Activated T-helper 17 cell treated with anti-CD3 and anti-CD28 coated beads, Interleukin-2, amount 50 U/mL, for 72 hours (primary cell): Measurements from ENCODE around the gene ACADS. TPM values are rescaled to one million over a fixed set of nuclear protein-coding genes. Genes with fewer than 3 reads are reported as not detected.

Experiments used
- ATAC-seq: fragments of 150-1000 bp; cut with Tn5 transposase; replicated peaks from 2 replicates; pipeline ENCODE4 v1.10.0; 2021; ENCODE audit warnings: mild to moderate bottlenecking, moderate library complexity
- H3K27ac Mint-ChIP-seq: one replicate; pipeline ENCODE4 v1.8.0; 2022; ENCODE audit warnings: mixed read lengths
- H3K27me3 Mint-ChIP-seq: one replicate; pipeline ENCODE4 v1.8.0; 2022; ENCODE audit warnings: mixed read lengths
- H3K36me3 Mint-ChIP-seq: one replicate; pipeline ENCODE4 v1.8.0; 2022; ENCODE audit warnings: low read depth, mild to moderate bottlenecking, mixed read lengths
- H3K4me1 Mint-ChIP-seq: one replicate; pipeline ENCODE4 v1.8.0; 2022; ENCODE audit warnings: mixed read lengths
- H3K4me3 Mint-ChIP-seq: one replicate; pipeline ENCODE4 v1.8.0; 2022; ENCODE audit warnings: mild to moderate bottlenecking, mixed read lengths
- H3K9me3 Mint-ChIP-seq: one replicate; pipeline ENCODE4 v1.8.0; 2022; ENCODE audit warnings: mixed read lengths
- total RNA-seq, 2 donors: library from RNA; stranded (reverse); gene quantifications; one replicate each; pipeline ENCODE4 v1.2.3, GENCODE V29; 2022

Gene ACADS
- 10 to 100 TPM; 13.2 to 16.2 TPM for total RNA-seq

- no peaks in the 10 kb centered on the region for H3K9me3 Mint-ChIP-seq
- peak within 1 kb of the TSS; percentile 92 for H3K4me3 Mint-ChIP-seq
- peak; percentile 100 for ATAC-seq
- H3K27ac Mint-ChIP-seq, result peak within 1 kb of the TSS; percentile 88
- H3K4me1 Mint-ChIP-seq, result peaks cover 5% of the 10 kb centered on the region
- H3K36me3 Mint-ChIP-seq, result peaks cover 66% of the 10 kb centered on the region
- H3K27me3 Mint-ChIP-seq, result no peaks in the 10 kb centered on the region
These were observed at the start of gene ACADS for GRCh38 chr12:120725659-120726509. Gene ACADS (plus strand): TSS chr12:120725826. CDS start chr12:120725886, 60 bp downstream.

GRCh38 chr12:120677765-120678473, 47.7 kb upstream of the ACADS start:
- Mint-ChIP-seq H3K36me3 (no peaks in the 10 kb centered on the region), H3K27ac (peak overlapping the region; percentile 81), H3K4me1 (no peaks in the 10 kb centered on the region), H3K4me3 (peak overlapping the region; percentile 57), H3K9me3 (no peaks in the 10 kb centered on the region), H3K27me3 (peaks cover 3% of the 10 kb centered on the region)
- peak; percentile 91 for ATAC-seq

- ATAC-seq, result peak; percentile 79
- Mint-ChIP-seq H3K27ac (peak overlapping the region; percentile 81), H3K4me3 (peak overlapping the region; percentile 57), H3K36me3 (no peaks in the 10 kb centered on the region), H3K4me1 (no peaks in the 10 kb centered on the region), H3K9me3 (no peaks in the 10 kb centered on the region), H3K27me3 (peaks cover 3% of the 10 kb centered on the region)
These were observed 47.1 kb upstream of the ACADS start for GRCh38 chr12:120678572-120678971.

GRCh38 chr12:120680165-120680738, 45.4 kb upstream of the ACADS start:
- H3K27me3 Mint-ChIP-seq, result peaks cover 3% of the 10 kb centered on the region
- no peak overlapping the region for H3K4me3 Mint-ChIP-seq
- no peak for ATAC-seq
- no peaks in the 10 kb centered on the region for H3K4me1 Mint-ChIP-seq
- no peaks in the 10 kb centered on the region for H3K9me3 Mint-ChIP-seq
- H3K36me3 Mint-ChIP-seq, result no peaks in the 10 kb centered on the region
- H3K27ac Mint-ChIP-seq, result no peak overlapping the region

- Mint-ChIP-seq H3K27me3 (no peaks in the 10 kb centered on the region), H3K27ac (no peak overlapping the region), H3K9me3 (no peaks in the 10 kb centered on the region), H3K4me1 (peaks cover 13% of the 10 kb centered on the region), H3K4me3 (peak overlapping the region; percentile 91), H3K36me3 (peaks cover 4% of the 10 kb centered on the region)
- ATAC-seq, result peak; percentile 32
These were observed 41.1 kb upstream of the ACADS start for GRCh38 chr12:120684523-120684932.

GRCh38 chr12:120685522-120685921, 40.1 kb upstream of the ACADS start:
- H3K9me3 Mint-ChIP-seq, result no peaks in the 10 kb centered on the region
- peaks cover 13% of the 10 kb centered on the region for H3K4me1 Mint-ChIP-seq
- no peak overlapping the region for H3K27ac Mint-ChIP-seq
- H3K27me3 Mint-ChIP-seq, result no peaks in the 10 kb centered on the region
- ATAC-seq, result no peak
- H3K36me3 Mint-ChIP-seq, result peaks cover 4% of the 10 kb centered on the region
- peak overlapping the region; percentile 91 for H3K4me3 Mint-ChIP-seq

- peak overlapping the region; percentile 91 for H3K4me3 Mint-ChIP-seq
- no peaks in the 10 kb centered on the region for H3K27me3 Mint-ChIP-seq
- peak; percentile 85 for ATAC-seq
- peaks cover 4% of the 10 kb centered on the region for H3K36me3 Mint-ChIP-seq
- no peaks in the 10 kb centered on the region for H3K9me3 Mint-ChIP-seq
- peak overlapping the region; percentile 94 for H3K27ac Mint-ChIP-seq
- peaks cover 16% of the 10 kb centered on the region for H3K4me1 Mint-ChIP-seq
These were observed 39.4 kb upstream of the ACADS start for GRCh38 chr12:120686151-120686689.

GRCh38 chr12:120686690-120687577, 38.7 kb upstream of the ACADS start, which contains the start of gene MLEC:
Gene MLEC (plus strand): TSS chr12:120687149. CDS start chr12:120687297, 148 bp downstream.
- H3K27me3 Mint-ChIP-seq, result no peaks in the 10 kb centered on the region
- H3K36me3 Mint-ChIP-seq, result peaks cover 4% of the 10 kb centered on the region
- ATAC-seq, result peak; percentile 85
- peak within 1 kb of the TSS; percentile 91 for H3K4me3 Mint-ChIP-seq
- H3K9me3 Mint-ChIP-seq, result no peaks in the 10 kb centered on the region
- H3K4me1 Mint-ChIP-seq, result peaks cover 17% of the 10 kb centered on the region
- peak within 1 kb of the TSS; percentile 94 for H3K27ac Mint-ChIP-seq

GRCh38 chr12:120687578-120688289, 37.9 kb upstream of the ACADS start:
- Mint-ChIP-seq H3K4me3 (peak overlapping the region; percentile 91), H3K27me3 (no peaks in the 10 kb centered on the region), H3K9me3 (no peaks in the 10 kb centered on the region), H3K27ac (peak overlapping the region; percentile 88), H3K4me1 (peaks cover 17% of the 10 kb centered on the region), H3K36me3 (peaks cover 10% of the 10 kb centered on the region)
- ATAC-seq, result no peak

- H3K27ac Mint-ChIP-seq, result peak overlapping the region; percentile 88
- H3K4me1 Mint-ChIP-seq, result peaks cover 17% of the 10 kb centered on the region
- H3K36me3 Mint-ChIP-seq, result peaks cover 19% of the 10 kb centered on the region
- H3K4me3 Mint-ChIP-seq, result peak overlapping the region; percentile 91
- no peaks in the 10 kb centered on the region for H3K27me3 Mint-ChIP-seq
- no peaks in the 10 kb centered on the region for H3K9me3 Mint-ChIP-seq
- no peak for ATAC-seq
These were observed 37.0 kb upstream of the ACADS start for GRCh38 chr12:120688527-120689071.

GRCh38 chr12:120689397-120690082, 36.1 kb upstream of the ACADS start:
- no peaks in the 10 kb centered on the region for H3K27me3 Mint-ChIP-seq
- no peak overlapping the region for H3K27ac Mint-ChIP-seq
- peak overlapping the region; percentile 91 for H3K4me3 Mint-ChIP-seq
- no peaks in the 10 kb centered on the region for H3K9me3 Mint-ChIP-seq
- H3K36me3 Mint-ChIP-seq, result peaks cover 28% of the 10 kb centered on the region
- peaks cover 17% of the 10 kb centered on the region for H3K4me1 Mint-ChIP-seq
- ATAC-seq, result no peak

- Mint-ChIP-seq H3K27me3 (no peaks in the 10 kb centered on the region), H3K36me3 (peaks cover 33% of the 10 kb centered on the region), H3K27ac (no peak overlapping the region), H3K4me3 (no peak overlapping the region), H3K9me3 (no peaks in the 10 kb centered on the region), H3K4me1 (peaks cover 17% of the 10 kb centered on the region)
- ATAC-seq, result no peak
These were observed 35.6 kb upstream of the ACADS start for GRCh38 chr12:120690083-120690450.
